Tibial nerve (tissue), 4 donors: Measurements from ENCODE around the gene B4GALT3. TPM values are rescaled to one million over a fixed set of nuclear protein-coding genes. Genes with fewer than 3 reads are reported as not detected.

Experiments
- DNase-seq, 2 donors: peaks; one replicate each; pipeline ENCODE4 v3.0.0-alpha.2; 2019; ENCODE audit warnings: low spot score in 2 of 2
- H3K27ac ChIP-seq, 4 donors: fragments of 200-600 bp; sonication (generic) in 3 of 4; one replicate each; pipeline ENCODE4 v1.5.1; 2017 to 2019; ENCODE audit warnings: mild to moderate bottlenecking in 1 of 4
- H3K27me3 ChIP-seq, 2 donors: fragments of 200-600 bp; sonication (generic) in 1 of 2; one replicate each; pipeline versions ENCODE4 v1.5.1 to v1.6.0; 2017 to 2019
- H3K36me3 ChIP-seq, 3 donors: fragments of 200-600 bp; sonication (generic); one replicate each; pipeline ENCODE4 v1.5.1; 2018 to 2019
- H3K4me1 ChIP-seq, 4 donors: fragments of 200-600 bp; sonication (generic) in 3 of 4; one replicate each; pipeline ENCODE4 v1.5.1; 2017 to 2019
- H3K4me3 ChIP-seq, 4 donors: fragments of 200-600 bp; sonication (generic) in 3 of 4; one replicate each; pipeline ENCODE4 v1.5.1; 2017 to 2019; ENCODE audit warnings: mild to moderate bottlenecking in 1 of 4, moderate library complexity in 1 of 4
- H3K9me3 ChIP-seq, 4 donors: fragments of 200-600 bp; sonication (generic) in 3 of 4; one replicate each; pipeline ENCODE4 v1.5.1; 2017 to 2019
- EP300 ChIP-seq, 2 donors: sonication (generic); formaldehyde crosslinking; IDR thresholded peaks; one replicate each; pipeline ENCODE4 v1.6.1; 2017; ENCODE audit warnings: antibody characterized with exemption in 2 of 2, mild to moderate bottlenecking in 1 of 2
- POLR2A ChIP-seq, 2 donors: fragments of 450-650 bp; IDR thresholded peaks; one replicate each; pipeline ENCODE4 v1.6.1; 2017; ENCODE audit warnings: antibody characterized with exemption in 2 of 2, mild to moderate bottlenecking in 2 of 2, moderate library complexity in 2 of 2
- WGBS, 2 donors: methylation state at CpG; one replicate each; pipeline ENCODE4 v1.1.5; 2018; 5-methylcytosine and 5-hydroxymethylcytosine counted together
- total RNA-seq, 4 donors: library from RNA; depleted of rRNA; stranded (reverse); fragments of >200 nt; gene quantifications; one replicate each; pipeline ENCODE4 v1.1.0, GENCODE V29; 2016
- TF ChIP-seq, protein P1 (sequence below), 5 experiments: fragments of 200-600 bp in 3 of 5; fragments of 450-650 bp in 2 of 5; sonication (generic) in 3 of 5; IDR thresholded peaks; one replicate each; pipeline ENCODE4 v1.5.1; 2016 to 2019; ENCODE audit warnings: antibody characterized with exemption in 5 of 5, mild to moderate bottlenecking in 3 of 5, moderate library complexity in 2 of 5

B4GALT3 gene
- total RNA-seq, 4 donors from 2014 or later = 18.8 to 41.4 (median 24.3) TPM

GRCh38 chr1:161196521-161197451 lies 19.5 kb upstream of the B4GALT3 start:
- Histone ChIP-seq H3K36me3 (peaks cover 0 to 4% (median 0%) of the 10 kb centered on the region in 3 donors), H3K4me3 (peak overlapping the region; percentile 10 to 50 (median 30)), H3K27ac (peak overlapping the region; percentile 95 to 98 (median 96)), H3K27me3 (no peaks in the 10 kb centered on the region), H3K4me1 (peaks cover 7 to 96% (median 74%) of the 10 kb centered on the region in 4 donors), H3K9me3 (no peaks in the 10 kb centered on the region)
- peak in 1 of 2 donors; percentile 47 for DNase-seq
- TF ChIP-seq EP300 (IDR thresholded peaks at IDR 0.05) (no peak), POLR2A (IDR thresholded peaks at IDR 0.05) (no peak)
- TF ChIP-seq, protein P1, sequence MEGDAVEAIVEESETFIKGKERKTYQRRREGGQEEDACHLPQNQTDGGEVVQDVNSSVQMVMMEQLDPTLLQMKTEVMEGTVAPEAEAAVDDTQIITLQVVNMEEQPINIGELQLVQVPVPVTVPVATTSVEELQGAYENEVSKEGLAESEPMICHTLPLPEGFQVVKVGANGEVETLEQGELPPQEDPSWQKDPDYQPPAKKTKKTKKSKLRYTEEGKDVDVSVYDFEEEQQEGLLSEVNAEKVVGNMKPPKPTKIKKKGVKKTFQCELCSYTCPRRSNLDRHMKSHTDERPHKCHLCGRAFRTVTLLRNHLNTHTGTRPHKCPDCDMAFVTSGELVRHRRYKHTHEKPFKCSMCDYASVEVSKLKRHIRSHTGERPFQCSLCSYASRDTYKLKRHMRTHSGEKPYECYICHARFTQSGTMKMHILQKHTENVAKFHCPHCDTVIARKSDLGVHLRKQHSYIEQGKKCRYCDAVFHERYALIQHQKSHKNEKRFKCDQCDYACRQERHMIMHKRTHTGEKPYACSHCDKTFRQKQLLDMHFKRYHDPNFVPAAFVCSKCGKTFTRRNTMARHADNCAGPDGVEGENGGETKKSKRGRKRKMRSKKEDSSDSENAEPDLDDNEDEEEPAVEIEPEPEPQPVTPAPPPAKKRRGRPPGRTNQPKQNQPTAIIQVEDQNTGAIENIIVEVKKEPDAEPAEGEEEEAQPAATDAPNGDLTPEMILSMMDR (IDR thresholded peaks at IDR 0.05) = no peak
- 42 to 46% methylated on average over 24 to 25 of the region's 27 CpGs for WGBS, 2 donors

DNA sequence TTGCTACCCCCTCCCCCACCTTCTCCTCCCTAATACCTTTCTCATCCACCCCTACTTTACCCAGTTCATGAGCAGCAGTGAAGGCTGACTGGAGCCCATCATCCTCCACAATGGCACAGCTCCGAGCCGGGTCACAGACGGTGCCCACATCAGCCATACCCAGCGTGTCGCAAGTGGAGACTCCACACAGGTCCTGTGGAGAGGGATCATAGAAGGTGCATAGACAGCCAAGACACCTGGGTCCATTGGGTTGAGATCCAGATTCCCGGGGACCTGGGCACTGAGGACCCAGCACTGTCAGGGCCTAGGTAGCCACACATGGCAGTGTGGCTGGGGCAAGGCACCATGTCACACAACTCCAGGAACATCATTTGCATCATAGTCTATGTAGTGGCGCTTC lies 18.8 kb upstream of the B4GALT3 start:
- peaks cover 7 to 89% (median 68%) of the 10 kb centered on the region in 4 donors for H3K4me1 ChIP-seq
- H3K27me3 ChIP-seq = no peaks in the 10 kb centered on the region
- H3K36me3 ChIP-seq = peaks cover 0 to 10% (median 0%) of the 10 kb centered on the region in 3 donors
- 79 to 94% methylated on average over 6 to 7 of the region's 7 CpGs for WGBS, 2 donors
- peak overlapping the region in 3 of 4 donors; percentile 95 to 98 (median 97) for H3K27ac ChIP-seq
- no peak for TF ChIP-seq EP300 (IDR thresholded peaks at IDR 0.05)
- TF ChIP-seq, protein P1 (IDR thresholded peaks at IDR 0.05) = no peak
- TF ChIP-seq POLR2A (IDR thresholded peaks at IDR 0.05) = no peak
- no peak for DNase-seq
- H3K9me3 ChIP-seq = no peaks in the 10 kb centered on the region
- H3K4me3 ChIP-seq = peak overlapping the region in 2 of 4 donors; percentile 1 to 50

- no peak for DNase-seq
- Histone ChIP-seq H3K36me3 (peaks cover 0 to 17% (median 0%) of the 10 kb centered on the region in 3 donors), H3K4me3 (peak overlapping the region in 1 of 4 donors; percentile 50), H3K9me3 (no peaks in the 10 kb centered on the region), H3K27me3 (no peaks in the 10 kb centered on the region), H3K4me1 (peaks cover 7 to 87% (median 59%) of the 10 kb centered on the region in 4 donors), H3K27ac (peak overlapping the region in 3 of 4 donors; percentile 38 to 98 (median 97))
- 72 to 77% methylated on average over 4 of the region's 4 CpGs for WGBS, 2 donors
- TF ChIP-seq, protein P1 (IDR thresholded peaks at IDR 0.05) = no peak
- peak in 1 of 2 donors; percentile 33 for TF ChIP-seq EP300 (IDR thresholded peaks at IDR 0.05)
Measured at GRCh38 chr1:161195171-161195570, 17.9 kb upstream of the B4GALT3 start.

GRCh38 chr1:161193561-161194235 lies 16.4 kb upstream of the B4GALT3 start:
- Histone ChIP-seq H3K36me3 (peaks cover 0 to 17% (median 0%) of the 10 kb centered on the region in 3 donors), H3K9me3 (no peaks in the 10 kb centered on the region), H3K4me1 (peaks cover 7 to 72% (median 45%) of the 10 kb centered on the region in 4 donors), H3K27ac (peak overlapping the region in 3 of 4 donors; percentile 62 to 98 (median 97)), H3K4me3 (peak overlapping the region in 1 of 4 donors; percentile 13), H3K27me3 (no peaks in the 10 kb centered on the region)
- TF ChIP-seq, protein P1 (IDR thresholded peaks at IDR 0.05) = peak; percentile 19 to 58 (median 42)
- no peak for TF ChIP-seq POLR2A (IDR thresholded peaks at IDR 0.05)
- peak in 1 of 2 donors; percentile 43 for TF ChIP-seq EP300 (IDR thresholded peaks at IDR 0.05)
- WGBS, 2 donors = 46 to 60% methylated on average over 12 to 16 of the region's 21 CpGs
- DNase-seq = no peak
